ENCODE data around the gene ZBTB16.
A peak's percentile ranks its signal among the peaks of the same experiment; 100 is the strongest.

The ZBTB16 gene

GRCh38 chr11:114092953-114093352 lies 33.4 kb downstream of the ZBTB16 start:
- Histone ChIP-seq H3K4me3 (no peak overlapping the region), H3K9me3 (ENCODE audit: low read depth, low read length) (no peaks in the 10 kb centered on the region), H3K27ac (no peak overlapping the region), H3K9ac (ENCODE audit: insufficient read length) (no peak overlapping the region), H3K36me3 (ENCODE audit: insufficient read depth, low read length) (no peaks in the 10 kb centered on the region)
- TF ChIP-seq EZH2 (IDR thresholded peaks at IDR 0.05) (no peak), FOXP2 (optimal IDR thresholded peaks at IDR 0.05; ENCODE audit: control extremely low read depth, extremely low read length, insufficient read depth) (no peak), POLR2AphosphoS5 (IDR thresholded peaks at IDR 0.05; ENCODE audit: borderline replicate concordance, low read depth, low read length) (no peak)
- no peak for DNase-seq (ENCODE audit: low read depth, low spot score)

- no peak overlapping the region for H3K4me3 ChIP-seq
- DNase-seq (ENCODE audit: low read depth, low spot score): no peak
- H3K9ac ChIP-seq (ENCODE audit: insufficient read length): no peak overlapping the region
- H3K36me3 ChIP-seq (ENCODE audit: insufficient read depth, low read length): no peaks in the 10 kb centered on the region
- no peak overlapping the region for H3K27ac ChIP-seq
- no peaks in the 10 kb centered on the region for H3K9me3 ChIP-seq (ENCODE audit: low read depth, low read length)
- no peak for TF ChIP-seq FOXP2 (optimal IDR thresholded peaks at IDR 0.05; ENCODE audit: control extremely low read depth, extremely low read length, insufficient read depth)
These were observed 35.0 kb downstream of the ZBTB16 start for GRCh38 chr11:114094516-114094915.

GRCh38 chr11:114095899-114096298 lies 36.4 kb downstream of the ZBTB16 start:
- peak; percentile 32 for DNase-seq (ENCODE audit: low read depth, low spot score)
- Histone ChIP-seq H3K4me3 (peak overlapping the region; percentile 59), H3K9me3 (ENCODE audit: low read depth, low read length) (no peaks in the 10 kb centered on the region), H3K36me3 (ENCODE audit: insufficient read depth, low read length) (no peaks in the 10 kb centered on the region), H3K9ac (ENCODE audit: insufficient read length) (no peak overlapping the region), H3K27ac (peak overlapping the region; percentile 62; the same call in 1 of the 2 replicates)
- TF ChIP-seq POLR2AphosphoS5 (IDR thresholded peaks at IDR 0.05; ENCODE audit: borderline replicate concordance, low read depth, low read length) (no peak), EZH2 (IDR thresholded peaks at IDR 0.05) (no peak), FOXP2 (optimal IDR thresholded peaks at IDR 0.05; ENCODE audit: control extremely low read depth, extremely low read length, insufficient read depth) (no peak)

- no peak overlapping the region for H3K4me3 ChIP-seq
- no peak for DNase-seq (ENCODE audit: low read depth, low spot score)
- no peaks in the 10 kb centered on the region for H3K9me3 ChIP-seq (ENCODE audit: low read depth, low read length)
- H3K9ac ChIP-seq (ENCODE audit: insufficient read length): no peak overlapping the region
- TF ChIP-seq FOXP2 (optimal IDR thresholded peaks at IDR 0.05; ENCODE audit: control extremely low read depth, extremely low read length, insufficient read depth) (no peak), POLR2AphosphoS5 (IDR thresholded peaks at IDR 0.05; ENCODE audit: borderline replicate concordance, low read depth, low read length) (no peak), EZH2 (IDR thresholded peaks at IDR 0.05) (no peak)
- no peak overlapping the region for H3K27ac ChIP-seq
- no peaks in the 10 kb centered on the region for H3K36me3 ChIP-seq (ENCODE audit: insufficient read depth, low read length)
These were observed 38.3 kb downstream of the ZBTB16 start for GRCh38 chr11:114097832-114098231.

- H3K9me3 ChIP-seq (ENCODE audit: low read depth, low read length): no peaks in the 10 kb centered on the region
- no peak overlapping the region for H3K27ac ChIP-seq
- TF ChIP-seq EZH2 (IDR thresholded peaks at IDR 0.05): no peak
- no peak for TF ChIP-seq POLR2AphosphoS5 (IDR thresholded peaks at IDR 0.05; ENCODE audit: borderline replicate concordance, low read depth, low read length)
- no peak for TF ChIP-seq FOXP2 (optimal IDR thresholded peaks at IDR 0.05; ENCODE audit: control extremely low read depth, extremely low read length, insufficient read depth)
- no peak overlapping the region for H3K9ac ChIP-seq (ENCODE audit: insufficient read length)
- H3K4me3 ChIP-seq: no peak overlapping the region
- H3K36me3 ChIP-seq (ENCODE audit: insufficient read depth, low read length): no peaks in the 10 kb centered on the region
- no peak for DNase-seq (ENCODE audit: low read depth, low spot score)
These were observed 39.4 kb downstream of the ZBTB16 start for GRCh38 chr11:114098927-114099326.

- Histone ChIP-seq H3K36me3 (ENCODE audit: insufficient read depth, low read length) (no peaks in the 10 kb centered on the region), H3K4me3 (no peak overlapping the region), H3K9ac (ENCODE audit: insufficient read length) (no peak overlapping the region), H3K27ac (no peak overlapping the region), H3K9me3 (ENCODE audit: low read depth, low read length) (no peaks in the 10 kb centered on the region)
- DNase-seq (ENCODE audit: low read depth, low spot score): no peak
- TF ChIP-seq EZH2 (IDR thresholded peaks at IDR 0.05) (no peak), POLR2AphosphoS5 (IDR thresholded peaks at IDR 0.05; ENCODE audit: borderline replicate concordance, low read depth, low read length) (no peak), FOXP2 (optimal IDR thresholded peaks at IDR 0.05; ENCODE audit: control extremely low read depth, extremely low read length, insufficient read depth) (no peak)
These were observed 40.1 kb downstream of the ZBTB16 start for GRCh38 chr11:114099392-114100178.

GRCh38 chr11:114102993-114103896 lies 43.7 kb downstream of the ZBTB16 start:
- H3K9me3 ChIP-seq (ENCODE audit: low read depth, low read length): no peaks in the 10 kb centered on the region
- DNase-seq (ENCODE audit: low read depth, low spot score): no peak
- no peak for TF ChIP-seq FOXP2 (optimal IDR thresholded peaks at IDR 0.05; ENCODE audit: control extremely low read depth, extremely low read length, insufficient read depth)
- no peak for TF ChIP-seq POLR2AphosphoS5 (IDR thresholded peaks at IDR 0.05; ENCODE audit: borderline replicate concordance, low read depth, low read length)
- no peak for TF ChIP-seq EZH2 (IDR thresholded peaks at IDR 0.05)
- H3K4me3 ChIP-seq: no peak overlapping the region
- H3K27ac ChIP-seq: no peak overlapping the region
- no peak overlapping the region for H3K9ac ChIP-seq (ENCODE audit: insufficient read length)
- no peaks in the 10 kb centered on the region for H3K36me3 ChIP-seq (ENCODE audit: insufficient read depth, low read length)

GRCh38 chr11:114105611-114106010 lies 46.1 kb downstream of the ZBTB16 start:
- TF ChIP-seq POLR2AphosphoS5 (IDR thresholded peaks at IDR 0.05; ENCODE audit: borderline replicate concordance, low read depth, low read length): no peak
- TF ChIP-seq EZH2 (IDR thresholded peaks at IDR 0.05): no peak
- no peak for TF ChIP-seq FOXP2 (optimal IDR thresholded peaks at IDR 0.05; ENCODE audit: control extremely low read depth, extremely low read length, insufficient read depth)
- H3K9me3 ChIP-seq (ENCODE audit: low read depth, low read length): no peaks in the 10 kb centered on the region
- H3K9ac ChIP-seq (ENCODE audit: insufficient read length): no peak overlapping the region
- no peaks in the 10 kb centered on the region for H3K36me3 ChIP-seq (ENCODE audit: insufficient read depth, low read length)
- H3K4me3 ChIP-seq: no peak overlapping the region
- H3K27ac ChIP-seq: no peak overlapping the region
- DNase-seq (ENCODE audit: low read depth, low spot score): no peak
